Muscle of leg (tissue), 11 donors: ENCODE data around the gene CNOT9. TPM values are rescaled to one million over a fixed set of nuclear protein-coding genes. Genes with fewer than 3 reads are reported as not detected.

ENCODE experiments used
- DNase-seq: peaks from one replicate; pipeline ENCODE4 v3.0.0; 2013
- H3K27ac ChIP-seq: one replicate; pipeline ENCODE4 v1.5.1; 2013; ENCODE audit warnings: mild to moderate bottlenecking, low read length, control low read depth
- H3K27me3 ChIP-seq: one replicate; pipeline ENCODE4 v1.6.1; 2013; ENCODE audit warnings: low read length; ENCODE audit not compliant: control insufficient read depth, insufficient read depth
- H3K36me3 ChIP-seq: one replicate; pipeline ENCODE4 v1.6.1; 2013; ENCODE audit warnings: low read length; ENCODE audit not compliant: control insufficient read depth, insufficient read depth
- H3K4me1 ChIP-seq: one replicate; pipeline ENCODE4 v1.6.1; 2013; ENCODE audit warnings: low read length; ENCODE audit not compliant: control insufficient read depth, insufficient read depth
- H3K4me3 ChIP-seq: one replicate; pipeline ENCODE4 v1.5.1; 2013; ENCODE audit warnings: low read length, control low read depth
- H3K9me3 ChIP-seq: replicated peaks from 2 replicates; pipeline ENCODE4 v1.6.1; 2013; ENCODE audit warnings: low read depth, low read length; ENCODE audit not compliant: control insufficient read depth
- WGBS: methylation state at CpG from one replicate; pipeline ENCODE4 v1.1.5; 2013; ENCODE audit warnings: missing lambda C conversion rate; ENCODE audit not compliant: insufficient coverage; 5-methylcytosine and 5-hydroxymethylcytosine counted together
- polyA plus RNA-seq, 8 donors: library from polyadenylated mRNA; unstranded; fragments of 120-200 nt; gene quantifications; one replicate each; pipeline versions ENCODE4 v1.2.1 to v1.2.3, GENCODE V29; 2013; ENCODE audit warnings: inconsistent platforms in 1 of 8, low replicate concordance in 1 of 8; ENCODE audit not compliant: insufficient read length in 8 of 8, insufficient read depth in 1 of 8
- total RNA-seq: library from RNA; stranded (reverse); fragments of 120-200 nt; gene quantifications from one replicate; pipeline ENCODE4 v1.2.4, GENCODE V29; 2013

The CNOT9 gene
- total and polyA plus RNA-seq, 9 donors = 31.2 to 42.3 (median 35.4) TPM

- Histone ChIP-seq H3K4me3 (peak within 1 kb of the TSS; percentile 42), H3K9me3 (no peaks in the 10 kb centered on the region), H3K27ac (peak within 1 kb of the TSS; percentile 81), H3K27me3 (no peaks in the 10 kb centered on the region), H3K4me1 (peaks cover 28% of the 10 kb centered on the region), H3K36me3 (no peaks in the 10 kb centered on the region)
- peak; percentile 86 for DNase-seq
- 8% methylated on average over 5 of the region's 8 CpGs for WGBS
These were observed 38.9 kb downstream of the CNOT9 start, which contains the start of gene PLCD4 for GRCh38 chr2:218607436-218608115. Gene PLCD4 (plus strand): TSS chr2:218607899. CDS start chr2:218615740, 7,841 bp downstream.

DNA sequence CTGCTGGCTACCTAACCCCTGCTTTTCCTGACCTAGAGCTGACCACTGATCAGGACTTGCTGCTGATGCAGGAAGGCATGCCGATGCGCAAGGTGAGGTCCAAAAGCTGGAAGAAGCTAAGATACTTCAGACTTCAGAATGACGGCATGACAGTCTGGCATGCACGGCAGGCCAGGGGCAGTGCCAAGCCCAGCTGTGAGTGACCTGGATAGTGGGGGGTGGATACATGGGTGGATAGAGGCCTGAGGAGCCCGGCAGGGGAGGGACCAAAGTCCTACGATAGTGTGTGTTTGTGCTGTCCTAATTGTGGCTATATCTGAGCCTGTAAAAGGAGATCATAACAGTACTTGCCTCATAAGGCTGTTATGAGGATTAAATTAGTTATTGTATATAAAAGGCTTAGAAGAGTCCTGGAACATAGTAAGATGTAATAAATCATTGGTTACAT, 47.3 kb downstream of the CNOT9 start:
- Histone ChIP-seq H3K4me3 (no peak overlapping the region), H3K9me3 (no peaks in the 10 kb centered on the region), H3K4me1 (peaks cover 3% of the 10 kb centered on the region), H3K27ac (no peak overlapping the region), H3K36me3 (peaks cover 13% of the 10 kb centered on the region), H3K27me3 (no peaks in the 10 kb centered on the region)
- DNase-seq = no peak
- 75% methylated on average over 6 of the region's 6 CpGs for WGBS

GRCh38 chr2:218618102-218618860, 49.6 kb downstream of the CNOT9 start:
- Histone ChIP-seq H3K27me3 (no peaks in the 10 kb centered on the region), H3K27ac (no peak overlapping the region), H3K9me3 (no peaks in the 10 kb centered on the region), H3K36me3 (peaks cover 21% of the 10 kb centered on the region), H3K4me3 (no peak overlapping the region), H3K4me1 (peaks cover 11% of the 10 kb centered on the region)
- 82% methylated on average over 9 of the region's 9 CpGs for WGBS
- no peak for DNase-seq

DNA sequence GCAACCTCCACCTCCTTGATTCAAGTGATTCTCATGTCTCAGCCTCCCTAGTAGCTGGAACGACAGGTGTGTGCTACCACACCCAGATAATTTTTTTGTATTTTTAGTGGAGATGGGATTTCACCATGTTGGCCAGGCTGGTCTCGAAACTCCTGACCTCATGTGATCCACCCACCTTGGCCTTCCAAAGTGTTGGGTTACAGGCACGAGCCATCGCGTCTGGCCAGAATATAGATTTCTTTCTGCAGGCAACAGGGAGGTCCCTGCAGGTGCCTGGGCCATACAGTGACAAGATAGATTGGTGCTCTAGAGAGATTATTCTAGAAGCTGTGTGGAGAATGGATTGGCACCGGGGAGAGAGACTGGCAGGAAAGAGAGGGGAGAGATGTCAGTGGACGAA, 52.4 kb downstream of the CNOT9 start:
- Histone ChIP-seq H3K27ac (no peak overlapping the region), H3K36me3 (peaks cover 18% of the 10 kb centered on the region), H3K27me3 (no peaks in the 10 kb centered on the region), H3K9me3 (no peaks in the 10 kb centered on the region), H3K4me1 (peaks cover 11% of the 10 kb centered on the region), H3K4me3 (no peak overlapping the region)
- DNase-seq = no peak
- 67% methylated on average over 4 of the region's 7 CpGs for WGBS

GRCh38 chr2:218622606-218623365, 54.1 kb downstream of the CNOT9 start:
- H3K36me3 ChIP-seq = peaks cover 19% of the 10 kb centered on the region
- H3K27ac ChIP-seq = no peak overlapping the region
- no peak overlapping the region for H3K4me3 ChIP-seq
- DNase-seq = peak; percentile 38
- 45% methylated on average over 2 of the region's 7 CpGs for WGBS
- no peaks in the 10 kb centered on the region for H3K27me3 ChIP-seq
- H3K9me3 ChIP-seq = no peaks in the 10 kb centered on the region
- H3K4me1 ChIP-seq = peaks cover 11% of the 10 kb centered on the region

- H3K4me3 ChIP-seq = no peak overlapping the region
- no peaks in the 10 kb centered on the region for H3K9me3 ChIP-seq
- H3K36me3 ChIP-seq = peaks cover 19% of the 10 kb centered on the region
- no peaks in the 10 kb centered on the region for H3K27me3 ChIP-seq
- peaks cover 8% of the 10 kb centered on the region for H3K4me1 ChIP-seq
- DNase-seq = no peak
- no CpG with 5 or more reads among the region's 3 CpGs for WGBS
- H3K27ac ChIP-seq = no peak overlapping the region
These were observed 54.7 kb downstream of the CNOT9 start for GRCh38 chr2:218623366-218623705.

- H3K4me3 ChIP-seq = no peak overlapping the region
- 83% methylated on average over 2 of the region's 4 CpGs for WGBS
- H3K9me3 ChIP-seq = no peaks in the 10 kb centered on the region
- H3K27ac ChIP-seq = no peak overlapping the region
- no peaks in the 10 kb centered on the region for H3K27me3 ChIP-seq
- peaks cover 8% of the 10 kb centered on the region for H3K4me1 ChIP-seq
- no peak for DNase-seq
- H3K36me3 ChIP-seq = peaks cover 25% of the 10 kb centered on the region
These were observed 57.7 kb downstream of the CNOT9 start for GRCh38 chr2:218626369-218626768.

DNA sequence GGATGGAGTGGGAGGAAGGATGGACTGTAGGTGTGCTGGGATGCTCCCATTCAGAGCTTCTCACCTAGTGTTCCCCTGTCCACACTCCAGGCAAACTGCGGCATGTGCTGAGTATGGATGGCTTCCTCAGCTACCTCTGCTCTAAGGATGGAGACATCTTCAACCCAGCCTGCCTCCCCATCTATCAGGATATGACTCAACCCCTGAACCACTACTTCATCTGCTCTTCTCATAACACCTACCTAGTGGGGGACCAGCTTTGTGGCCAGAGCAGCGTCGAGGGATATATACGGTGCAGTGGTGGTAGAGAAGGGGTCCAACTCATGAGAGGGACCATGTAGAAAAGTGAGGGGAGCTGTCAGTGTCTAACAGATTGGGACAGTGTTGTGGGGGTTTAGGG, 59.3 kb downstream of the CNOT9 start:
- Histone ChIP-seq H3K27me3 (no peaks in the 10 kb centered on the region), H3K27ac (no peak overlapping the region), H3K4me3 (no peak overlapping the region), H3K4me1 (peaks cover 3% of the 10 kb centered on the region), H3K36me3 (peaks cover 26% of the 10 kb centered on the region), H3K9me3 (no peaks in the 10 kb centered on the region)
- no peak for DNase-seq
- WGBS = 90% methylated on average over 3 of the region's 4 CpGs

GRCh38 chr2:218631837-218632236, 63.2 kb downstream of the CNOT9 start:
- H3K27ac ChIP-seq = no peak overlapping the region
- 44% methylated on average over 1 of the region's 4 CpGs for WGBS

GRCh38 chr2:218635719-218636118, 67.1 kb downstream of the CNOT9 start:
- H3K27ac ChIP-seq = no peak overlapping the region
- H3K9me3 ChIP-seq = no peaks in the 10 kb centered on the region
- H3K27me3 ChIP-seq = no peaks in the 10 kb centered on the region
- H3K36me3 ChIP-seq = peaks cover 77% of the 10 kb centered on the region
- WGBS = 100% methylated on average over 1 of the region's 5 CpGs
- no peak overlapping the region for H3K4me3 ChIP-seq
- DNase-seq = no peak
- no peaks in the 10 kb centered on the region for H3K4me1 ChIP-seq

More at GRCh38 chr2:218631837-218632236, 63.2 kb downstream of the CNOT9 start:
- Histone ChIP-seq H3K9me3 (no peaks in the 10 kb centered on the region), H3K4me1 (no peaks in the 10 kb centered on the region), H3K36me3 (peaks cover 52% of the 10 kb centered on the region), H3K27me3 (no peaks in the 10 kb centered on the region), H3K4me3 (no peak overlapping the region)
- DNase-seq = peak; percentile 29
